PC-9 (cell line): Measurements from ENCODE around the gene MYO10. TPM values are rescaled to one million over a fixed set of nuclear protein-coding genes. Genes with fewer than 3 reads are reported as not detected.

ENCODE experiments used
- BruUV-seq: library from RNA; stranded (reverse); fragments of 400-500 nt; replicated peaks from 2 replicates; lab custom pipeline; 2021; lab: Mats Ljungman, UMichigan
- CTCF ChIA-PET: fragments of 300-600 bp; sonication (Branson Sonifier 250); formaldehyde crosslinking; loops from one replicate; lab custom pipeline; 2022; ENCODE audit warnings: antibody characterized with exemption; lab: Charles Lee
- POLR2A ChIA-PET: fragments of 300-600 bp; sonication (Branson Sonifier 250); formaldehyde crosslinking; loops from one replicate; lab custom pipeline; 2022; ENCODE audit warnings: antibody characterized with exemption; ENCODE audit not compliant: unreplicated experiment; lab: Charles Lee
- DNase-seq, 2 experiments: peaks; one replicate each; pipeline versions ENCODE4 v3.0.0 to v3.0.0-alpha.2; 2015 to 2022; ENCODE audit warnings: mixed read lengths in 1 of 2
- H2AFZ ChIP-seq: fragments of 200-600 bp; sonication (generic); 2 replicates; pipeline ENCODE4 v1.8.1; 2017; ENCODE audit warnings: antibody characterized with exemption
- H3F3A ChIP-seq: fragments of 200-600 bp; sonication (generic); 2 replicates; pipeline ENCODE4 v1.8.1; 2017; ENCODE audit warnings: antibody characterized with exemption, mild to moderate bottlenecking, low read depth; ENCODE audit not compliant: insufficient read depth
- H3K27ac ChIP-seq: fragments of 200-600 bp; sonication (generic); 2 replicates; pipeline ENCODE4 v1.6.1; 2016; ENCODE audit warnings: mixed run types
- H3K27me3 ChIP-seq: fragments of 200-600 bp; sonication (generic); 2 replicates; pipeline ENCODE4 v1.6.1; 2016; ENCODE audit warnings: low read depth, mixed run types; ENCODE audit not compliant: insufficient read depth
- H3K36me3 ChIP-seq: fragments of 200-600 bp; sonication (generic); 2 replicates; pipeline ENCODE4 v1.6.1; 2016; ENCODE audit warnings: low read depth, mixed run types
- H3K4me1 ChIP-seq: fragments of 200-600 bp; sonication (generic); replicated peaks from 2 replicates; pipeline ENCODE4 v1.6.1; 2016; ENCODE audit warnings: mixed run types; ENCODE audit not compliant: insufficient read depth
- H3K4me2 ChIP-seq: fragments of 200-600 bp; sonication (generic); 2 replicates; pipeline ENCODE4 v1.6.1; 2017; ENCODE audit warnings: mixed run types
- H3K4me3 ChIP-seq: fragments of 200-600 bp; sonication (generic); 2 replicates; pipeline ENCODE4 v1.6.1; 2016; ENCODE audit warnings: mixed run types
- H3K79me2 ChIP-seq: fragments of 200-600 bp; sonication (generic); 2 replicates; pipeline ENCODE4 v1.6.1; 2017; ENCODE audit warnings: low read depth, mixed run types
- H3K9me2 ChIP-seq: fragments of 200-600 bp; sonication (generic); 2 replicates; pipeline ENCODE4 v1.8.1; 2017; ENCODE audit warnings: mild to moderate bottlenecking; ENCODE audit not compliant: insufficient read depth
- H3K9me3 ChIP-seq: fragments of 200-600 bp; sonication (generic); 2 replicates; pipeline ENCODE4 v1.8.1; 2016; ENCODE audit warnings: low read depth; ENCODE audit not compliant: insufficient read depth
- H4K20me1 ChIP-seq: fragments of 200-600 bp; sonication (generic); 2 replicates; pipeline ENCODE4 v1.8.1; 2017; ENCODE audit not compliant: insufficient read depth
- CTCF ChIP-seq: fragments of 200-600 bp; sonication (generic); conservative IDR thresholded peaks from 2 replicates; pipeline ENCODE4 v1.6.1; 2017; ENCODE audit warnings: mixed run types, antibody characterized with exemption, mild to moderate bottlenecking, moderate library complexity
- EZH2 ChIP-seq: fragments of 200-600 bp; sonication (generic); IDR thresholded peaks from 2 replicates; pipeline ENCODE4 v1.8.0; 2017; ENCODE audit warnings: antibody characterized with exemption, low read depth
- intact Hi-C: fragments of 100-400 bp; cut with micrococcal nuclease; formaldehyde crosslinking; loops from one replicate; pipeline ENCODE4 v1.10.0; 2022; ENCODE audit not compliant: unreplicated experiment
- total RNA-seq: library from RNA; stranded (reverse); gene quantifications from 2 replicates; pipeline ENCODE4 v1.2.3, GENCODE V29; 2021

MYO10 gene
- total RNA-seq, 1 experiment from 2014 or later = 92.8 TPM

GRCh38 chr5:16974981-16975380 is 38.9 kb upstream of the MYO10 start:
- BruUV-seq = no TSS peak
- Histone ChIP-seq H4K20me1 (no peaks in the 10 kb centered on the region), H3K4me3 (no peak overlapping the region), H3K36me3 (no peaks in the 10 kb centered on the region), H3K9me2 (no peaks in the 10 kb centered on the region), H3K27ac (no peak overlapping the region), H3K4me1 (no peaks in the 10 kb centered on the region), H3K4me2 (no peak overlapping the region), H3K9me3 (no peaks in the 10 kb centered on the region), H3F3A (no peaks in the 10 kb centered on the region), H3K27me3 (no peaks in the 10 kb centered on the region), H2AFZ (no peak overlapping the region), H3K79me2 (no peaks in the 10 kb centered on the region)
- TF ChIP-seq CTCF (no peak), EZH2 (no peak)
- CTCF ChIA-PET = no interaction called here
- DNase-seq = no peak
- POLR2A ChIA-PET = no interaction called here
- intact Hi-C loops = no loop called here

- intact Hi-C loops = no loop called here
Observed at GRCh38 chr5:16970826-16971225, 34.7 kb upstream of the MYO10 start.

GRCh38 chr5:16970260-16970659 is 34.2 kb upstream of the MYO10 start:
- H3F3A ChIP-seq = no peaks in the 10 kb centered on the region
- no peaks in the 10 kb centered on the region for H3K36me3 ChIP-seq
- ChIA-PET CTCF (no interaction called here), POLR2A (no interaction called here)
- H3K79me2 ChIP-seq = no peaks in the 10 kb centered on the region
- no peaks in the 10 kb centered on the region for H4K20me1 ChIP-seq
- DNase-seq = no peak
- intact Hi-C loops = no loop called here
- H3K27ac ChIP-seq = no peak overlapping the region
- no peak for TF ChIP-seq EZH2
- no peaks in the 10 kb centered on the region for H3K9me3 ChIP-seq
- H3K27me3 ChIP-seq = no peaks in the 10 kb centered on the region
- no peak overlapping the region for H3K4me3 ChIP-seq
- H3K4me1 ChIP-seq = no peaks in the 10 kb centered on the region
- H3K9me2 ChIP-seq = no peaks in the 10 kb centered on the region
- no peak overlapping the region for H2AFZ ChIP-seq
- no peak overlapping the region for H3K4me2 ChIP-seq
- BruUV-seq = no TSS peak

More at GRCh38 chr5:16970826-16971225, 34.7 kb upstream of the MYO10 start:
- H3K4me1 ChIP-seq = no peaks in the 10 kb centered on the region
- DNase-seq = no peak
- BruUV-seq = no TSS peak
- H3K9me3 ChIP-seq = no peaks in the 10 kb centered on the region
- TF ChIP-seq CTCF (no peak), EZH2 (no peak)
- no peaks in the 10 kb centered on the region for H3K79me2 ChIP-seq
- H3K4me2 ChIP-seq = no peak overlapping the region
- H3K27me3 ChIP-seq = no peaks in the 10 kb centered on the region
- H3K36me3 ChIP-seq = no peaks in the 10 kb centered on the region
- POLR2A ChIA-PET = no interaction called here
- H4K20me1 ChIP-seq = no peaks in the 10 kb centered on the region
- H2AFZ ChIP-seq = no peak overlapping the region
- no peaks in the 10 kb centered on the region for H3K9me2 ChIP-seq
- no peak overlapping the region for H3K4me3 ChIP-seq
- CTCF ChIA-PET = no interaction called here
- H3F3A ChIP-seq = no peaks in the 10 kb centered on the region
- no peak overlapping the region for H3K27ac ChIP-seq

- Histone ChIP-seq H3K27me3 (no peaks in the 10 kb centered on the region), H3K9me2 (no peaks in the 10 kb centered on the region), H3K4me2 (no peak overlapping the region), H3K9me3 (no peaks in the 10 kb centered on the region), H3K36me3 (no peaks in the 10 kb centered on the region), H3K4me3 (no peak overlapping the region), H3F3A (no peaks in the 10 kb centered on the region), H3K4me1 (no peaks in the 10 kb centered on the region), H3K79me2 (no peaks in the 10 kb centered on the region), H4K20me1 (no peaks in the 10 kb centered on the region), H2AFZ (no peak overlapping the region), H3K27ac (no peak overlapping the region)
- DNase-seq = no peak
- intact Hi-C loops = no loop called here
- CTCF ChIA-PET = no interaction called here
- BruUV-seq = no TSS peak
- POLR2A ChIA-PET = no interaction called here
- TF ChIP-seq EZH2 (no peak), CTCF (no peak)
Observed at GRCh38 chr5:16965581-16965980, 29.5 kb upstream of the MYO10 start.
